ENCODE measurements around the gene IL25.
"Not testable (repeated sequence)": the region's sequence is repeated elsewhere in the genome, so short reads cannot be mapped to it uniquely, and the experiment has no call there.

Gene IL25

GRCh38 chr14:23392613-23393012 is 20.0 kb downstream of the IL25 start:
- no peak for DNase-seq

DNA sequence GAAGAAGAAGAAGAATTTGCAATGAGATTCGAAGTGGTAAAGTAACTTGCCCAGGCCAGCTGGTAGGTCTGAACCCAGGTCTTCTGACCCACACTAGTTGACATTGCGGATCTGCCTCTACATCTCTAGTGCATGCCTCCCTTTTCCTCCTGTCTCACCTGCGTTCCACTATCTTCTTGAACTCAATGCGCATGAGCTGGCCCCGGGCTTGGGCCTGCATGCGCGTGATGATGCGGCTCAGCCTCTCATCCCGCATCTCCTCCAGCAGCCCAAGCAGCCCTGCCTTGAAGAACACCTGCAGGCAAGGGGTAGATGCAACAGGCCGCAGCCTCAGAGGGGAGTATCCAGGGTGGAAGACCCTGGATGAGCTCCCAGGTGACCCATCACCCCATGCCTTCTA is 23.5 kb downstream of the IL25 start:
- DNase-seq, result no peak

GRCh38 chr14:23396781-23397407 is 24.3 kb downstream of the IL25 start:
- no peak for DNase-seq

DNA sequence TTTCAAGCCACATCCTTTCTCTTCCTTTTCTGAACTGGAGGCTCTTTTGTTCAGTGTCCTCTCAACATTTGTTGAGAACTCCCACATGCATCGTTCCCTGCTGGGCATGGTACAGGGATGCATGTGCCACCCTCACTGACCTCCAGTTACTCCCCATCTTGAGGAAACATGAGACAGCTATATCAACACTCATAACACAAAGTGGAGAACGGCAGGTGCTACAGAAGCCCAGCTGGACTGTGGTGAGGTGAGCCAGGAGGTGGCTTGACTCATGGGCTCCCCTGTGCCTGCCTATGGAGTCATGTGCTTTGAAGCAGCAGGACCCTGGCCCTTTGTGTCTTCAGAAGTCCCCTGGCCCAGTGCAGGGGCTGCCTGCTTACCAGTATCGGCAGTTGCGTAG is 25.7 kb downstream of the IL25 start:
- no peak for DNase-seq

GRCh38 chr14:23399136-23399535 is 26.5 kb downstream of the IL25 start:
- DNase-seq, result no peak

DNA sequence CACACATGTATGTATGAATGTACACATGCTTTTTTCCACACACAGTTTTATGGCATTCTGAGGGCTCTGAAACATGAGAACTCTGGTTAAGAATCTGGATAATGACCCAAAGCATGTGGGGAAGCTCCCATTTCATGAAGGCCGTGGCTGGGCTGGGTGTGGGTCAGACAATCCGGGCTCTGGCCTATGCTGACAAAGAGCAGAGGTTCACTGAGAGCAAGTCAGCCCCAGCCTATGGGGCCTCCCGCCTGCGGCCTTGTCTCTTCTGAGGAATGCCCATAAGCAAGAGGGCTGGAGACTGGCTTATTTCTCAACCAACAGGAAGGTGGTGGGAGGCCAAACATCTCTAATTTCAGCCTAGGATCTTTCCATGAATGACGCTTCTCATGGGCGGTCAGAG is 27.0 kb downstream of the IL25 start:
- no peak for DNase-seq

- DNase-seq, result not testable (repeated sequence)
Observed at GRCh38 chr14:23400496-23401149, 28.0 kb downstream of the IL25 start.

GRCh38 chr14:23401291-23401690 is 28.7 kb downstream of the IL25 start:
- DNase-seq, result no peak

GRCh38 chr14:23402296-23403138 is 29.9 kb downstream of the IL25 start:
- no peak for DNase-seq

DNA sequence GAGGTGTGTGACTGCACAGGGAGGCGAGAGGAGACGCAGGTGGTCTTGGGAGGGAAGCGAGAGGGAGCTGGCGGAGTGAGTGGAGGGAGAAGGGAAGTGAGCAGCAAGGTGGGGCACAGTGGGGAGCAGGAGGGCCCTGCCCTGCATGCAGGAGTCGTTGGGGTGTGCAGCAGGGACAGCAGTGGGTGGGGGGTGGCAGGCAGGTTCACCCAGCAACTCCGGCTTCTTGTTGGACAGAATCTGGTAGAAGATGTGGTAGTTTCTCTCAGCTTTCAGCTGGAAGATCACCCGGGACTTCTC is 30.5 kb downstream of the IL25 start:
- no peak for DNase-seq

DNA sequence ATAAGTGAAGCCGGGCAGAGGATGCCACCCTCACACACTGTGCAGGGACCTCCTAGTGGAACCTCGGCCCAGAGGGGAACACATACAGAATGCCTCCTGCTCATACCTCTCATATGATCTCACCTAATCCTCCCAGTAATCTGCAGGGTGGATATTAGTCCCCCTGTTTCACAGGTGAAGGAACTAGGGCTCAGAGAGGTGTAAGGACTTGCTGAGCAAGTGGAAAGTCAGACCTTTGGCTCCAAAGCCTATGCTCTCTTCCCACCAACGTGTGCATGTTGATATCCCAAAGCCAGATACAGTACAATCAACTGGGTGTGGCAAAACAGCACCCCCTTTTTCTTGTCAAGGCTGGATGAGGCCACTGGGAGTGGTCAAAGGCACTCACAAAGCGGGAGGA is 31.3 kb downstream of the IL25 start:
- no peak for DNase-seq

DNA sequence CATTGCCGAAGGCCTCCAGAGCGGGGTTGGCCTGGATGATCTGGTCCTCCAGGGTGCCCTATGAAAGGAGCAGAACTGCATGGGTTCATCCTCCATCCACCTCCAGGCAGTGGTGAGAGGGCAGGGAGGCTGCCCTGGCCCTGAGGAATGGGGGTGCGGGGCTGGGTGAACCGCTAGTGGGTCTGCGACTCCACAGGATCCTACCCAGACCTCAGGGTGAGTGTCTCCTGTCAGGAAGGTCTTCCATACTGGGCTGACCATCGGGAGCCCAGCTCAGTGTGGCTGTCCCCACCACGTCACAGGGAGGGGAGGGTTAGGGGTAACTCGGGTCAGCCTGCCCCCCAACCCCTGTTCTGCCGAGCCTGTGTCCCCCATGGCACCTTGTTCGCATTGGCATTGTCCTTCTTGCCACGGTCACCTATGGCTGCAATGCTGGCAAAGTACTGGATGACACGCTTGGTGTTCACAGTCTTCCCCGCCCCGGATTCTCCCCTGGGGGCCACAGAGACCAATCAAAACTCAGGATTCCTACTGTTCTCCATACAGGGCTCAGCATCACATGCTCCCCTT is 31.8 kb downstream of the IL25 start:
- no peak for DNase-seq

- DNase-seq, result no peak
Observed at GRCh38 chr14:23405096-23405495, 32.5 kb downstream of the IL25 start.

GRCh38 chr14:23405516-23406025 is 33.0 kb downstream of the IL25 start:
- DNase-seq, result no peak

DNA sequence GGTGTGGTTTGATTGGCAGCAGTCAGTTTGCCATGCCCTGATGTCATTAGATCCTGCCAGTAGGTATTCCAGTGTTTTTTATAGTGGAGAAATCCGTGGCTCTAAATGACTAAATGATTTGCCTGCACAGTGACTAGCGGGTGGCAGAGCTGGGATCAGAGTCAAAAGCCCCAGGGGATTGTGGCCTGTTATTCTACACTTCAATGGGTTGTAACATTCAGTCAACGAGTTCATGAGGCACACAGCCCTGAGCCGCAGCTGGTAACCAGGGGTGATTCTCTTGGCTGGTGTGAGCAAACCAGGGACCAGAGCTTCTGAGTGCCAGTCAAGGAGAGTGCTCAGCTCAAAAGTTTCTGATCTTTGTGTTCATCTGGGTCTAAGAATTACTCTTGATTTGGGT is 33.6 kb downstream of the IL25 start:
- no peak for DNase-seq

GRCh38 chr14:23406725-23407355 is 34.2 kb downstream of the IL25 start:
- no peak for DNase-seq

DNA sequence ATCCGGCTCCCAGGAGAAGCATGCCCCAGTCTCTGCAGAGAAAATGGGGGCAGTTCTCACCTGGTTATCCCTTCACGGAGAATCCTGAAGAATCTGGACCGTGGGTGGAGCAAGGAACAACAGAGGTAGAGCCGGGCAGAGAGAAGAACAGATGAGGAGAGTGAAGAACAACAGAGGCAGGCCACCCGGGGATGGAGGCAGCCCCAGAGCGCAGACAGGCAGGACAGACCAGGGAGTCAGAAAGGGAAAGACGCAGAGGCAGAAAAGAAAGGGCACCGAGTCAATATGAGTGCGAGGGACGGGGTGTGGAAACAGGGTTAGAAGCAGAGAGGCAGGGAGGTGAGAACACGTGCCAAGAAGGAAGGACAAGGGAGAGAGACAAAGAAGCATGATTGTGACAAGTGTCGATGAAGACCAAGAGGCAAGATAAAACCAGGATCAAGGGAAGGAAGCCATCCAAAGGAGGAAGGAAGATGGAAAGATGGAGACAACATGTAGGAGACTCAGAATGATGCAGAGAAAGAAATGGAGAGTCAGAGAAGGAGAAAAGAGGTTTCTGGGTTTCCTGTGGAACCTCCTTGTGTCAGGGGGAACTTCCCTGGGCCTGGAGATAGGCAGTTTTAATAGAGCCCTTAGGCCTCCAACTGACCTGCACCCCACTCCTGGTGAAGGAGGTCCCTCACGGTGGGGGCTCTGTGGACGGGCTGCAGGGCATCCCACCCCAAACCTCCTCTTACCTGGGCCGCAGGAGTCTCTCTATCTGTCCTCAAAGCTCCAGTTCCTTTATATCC is 35.1 kb downstream of the IL25 start, which contains the start of gene MYH6:
TSS of gene MYH6 (minus strand) at position 758 of the 791 bp plus-strand sequence. CDS start 1,050 bp downstream, outside the sequence.
- no peak for DNase-seq

GRCh38 chr14:23408307-23408630 is 35.7 kb downstream of the IL25 start:
- DNase-seq, result no peak

DNA sequence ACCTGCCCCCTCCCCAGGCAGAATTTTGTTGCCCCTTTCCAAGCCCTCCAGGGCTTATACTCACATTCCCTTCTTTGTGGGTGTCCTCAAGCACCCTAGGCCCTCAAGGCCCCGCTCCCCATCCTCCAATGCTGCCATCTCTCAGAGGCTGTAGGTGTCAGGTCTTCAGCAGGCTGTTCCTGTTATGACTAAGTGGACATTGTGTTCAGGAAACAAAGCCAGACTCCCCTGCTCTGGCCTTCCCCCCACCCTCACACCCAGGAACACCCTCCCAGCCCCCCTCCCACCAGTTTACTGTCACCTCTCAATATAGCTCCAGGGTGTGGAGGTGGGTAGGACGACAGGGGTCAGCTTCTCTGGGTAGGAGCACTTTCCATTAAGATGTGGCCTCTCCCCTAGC is 36.9 kb downstream of the IL25 start:
- no peak for DNase-seq

DNA sequence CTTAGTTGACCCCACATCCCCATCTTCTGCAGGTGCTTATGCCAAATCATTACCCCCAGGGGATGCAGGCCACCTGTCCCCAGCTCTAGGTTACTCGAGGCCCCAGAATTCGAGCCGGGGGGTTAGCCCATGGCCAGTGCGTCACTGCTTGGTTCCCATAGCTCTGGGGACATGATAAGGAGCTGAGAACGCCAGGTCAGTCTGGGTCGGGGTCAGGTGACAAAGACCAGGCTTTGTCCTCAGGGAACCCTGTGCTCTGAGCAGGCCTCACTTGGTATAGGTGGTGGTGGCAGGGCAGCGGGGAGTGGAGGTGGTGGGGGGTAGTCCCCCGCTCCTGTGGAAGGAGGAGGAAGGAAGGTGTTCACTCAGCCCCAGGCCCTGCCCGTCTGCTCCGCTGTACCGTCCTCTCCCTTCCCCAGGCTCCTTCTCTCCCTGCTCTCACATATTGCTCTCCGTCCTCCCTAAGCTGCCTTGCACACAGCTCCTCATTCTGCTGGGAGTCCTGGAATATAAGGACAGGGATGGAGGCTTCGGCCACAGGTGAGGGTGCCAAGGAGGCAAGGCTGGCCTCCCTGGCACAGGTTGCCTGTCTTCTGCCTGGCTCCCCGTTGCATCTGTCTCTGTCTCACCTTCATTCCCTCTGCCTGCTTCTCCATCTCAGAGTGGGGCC is 37.5 kb downstream of the IL25 start:
- DNase-seq, result no peak
